NCI-H82 treated with DMSO at 0.1 percent for 48 hours (cell line): ENCODE results near the gene NBR1.
A peak's percentile ranks its signal among the peaks of the same experiment; 100 is the strongest.
"Not testable (repeated sequence)": the region's sequence is repeated elsewhere in the genome, so short reads cannot be mapped to it uniquely, and the experiment has no call there.

Experiments used
- DNase-seq: peaks from one replicate; lab custom pipeline; 2025; ENCODE audit not compliant: unreplicated experiment; lab: John Stamatoyannopoulos, UW

Gene NBR1

DNA sequence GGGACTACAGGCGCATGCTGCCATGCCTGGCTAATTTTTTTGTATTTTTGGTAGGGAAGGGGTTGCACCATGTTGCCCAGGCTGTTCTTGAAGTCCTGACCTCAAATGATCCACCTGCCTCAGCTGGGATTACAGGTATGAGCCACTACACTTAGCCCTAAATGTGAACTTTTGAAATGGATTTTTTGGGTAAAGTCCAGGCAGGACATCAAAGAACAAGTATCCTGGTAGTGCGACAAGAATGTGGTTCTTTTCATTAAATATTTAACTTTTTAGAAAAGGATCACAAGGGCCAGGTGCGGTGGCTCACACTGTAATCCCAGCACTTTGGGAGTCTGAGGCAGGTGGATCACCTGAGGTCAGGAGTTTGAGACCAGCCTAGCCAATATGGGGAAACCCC, 15.3 kb upstream of the NBR1 start:
- no peak for DNase-seq

- not testable (repeated sequence) for DNase-seq
Observed at GRCh38 chr17:43159232-43159631, 11.8 kb upstream of the NBR1 start.

DNA sequence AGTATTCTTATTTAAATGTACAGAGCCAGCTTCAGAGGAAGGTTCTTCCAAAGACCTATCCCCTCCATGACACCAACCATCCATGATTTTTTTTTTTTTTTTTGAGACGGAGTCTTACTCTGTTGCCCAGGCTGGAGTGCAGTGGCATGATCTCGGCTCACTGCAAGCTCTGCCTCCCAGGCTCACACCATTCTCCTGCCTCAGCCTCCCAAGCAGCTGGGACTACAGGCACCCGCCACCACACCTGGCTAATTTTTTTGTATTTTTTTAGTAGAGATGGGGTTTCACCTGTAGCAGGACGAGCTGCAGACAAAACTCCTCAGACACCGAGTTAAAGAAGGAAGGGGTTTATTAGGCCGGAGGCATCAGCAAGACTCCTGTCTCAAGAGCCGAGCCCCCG, 11.1 kb upstream of the NBR1 start:
- not testable (repeated sequence) for DNase-seq

DNA sequence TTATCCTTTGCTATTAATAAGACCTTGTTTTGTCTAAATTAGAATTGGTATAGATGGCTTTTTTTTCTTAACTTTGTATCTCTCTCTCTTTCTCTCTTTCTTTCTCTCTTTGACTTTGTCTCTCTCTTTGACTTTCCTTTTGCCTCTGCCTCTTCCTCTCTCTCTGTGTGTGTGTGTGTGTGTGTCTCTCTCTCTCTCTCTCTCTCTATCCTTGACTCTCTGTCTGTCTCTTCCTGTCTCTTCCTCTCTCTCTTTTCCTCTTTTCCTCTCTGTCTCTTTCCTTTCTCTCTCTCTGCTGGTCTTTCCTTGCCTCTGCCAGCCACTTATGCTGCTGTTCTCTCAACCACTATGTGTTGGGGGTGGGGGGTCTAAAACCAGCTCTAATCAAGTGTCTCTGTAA, 5.0 kb upstream of the NBR1 start:
- not testable (repeated sequence) for DNase-seq

DNA sequence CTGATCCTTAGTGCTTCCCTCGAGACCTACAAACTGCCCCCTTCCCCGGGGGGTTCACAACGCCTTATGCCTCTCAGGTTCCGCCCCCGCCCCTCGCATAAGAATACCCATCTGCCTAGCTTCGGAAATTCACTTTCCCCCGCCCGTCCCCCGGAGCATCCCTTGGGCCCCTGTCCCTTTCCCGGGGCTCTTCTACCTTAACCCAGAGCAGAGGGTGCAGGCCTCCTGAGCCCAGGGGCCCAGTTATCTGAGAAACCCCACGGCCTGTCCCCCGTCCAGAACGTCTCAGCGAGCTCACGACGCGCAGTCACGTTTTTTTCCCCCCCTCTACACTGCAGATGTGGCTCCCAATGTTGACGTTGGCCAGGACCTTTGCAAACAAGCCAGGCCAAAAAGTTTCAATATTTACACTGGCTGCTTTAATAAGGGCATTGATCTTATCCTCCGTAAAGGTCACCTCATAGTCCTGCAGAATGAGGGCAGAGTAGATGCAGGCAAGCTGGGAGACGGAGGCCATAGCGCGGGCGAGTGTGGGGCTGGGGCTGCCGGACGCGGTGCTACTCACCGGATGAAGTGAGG, 1.4 kb upstream of the NBR1 start:
- DNase-seq = peak; percentile 4

DNA sequence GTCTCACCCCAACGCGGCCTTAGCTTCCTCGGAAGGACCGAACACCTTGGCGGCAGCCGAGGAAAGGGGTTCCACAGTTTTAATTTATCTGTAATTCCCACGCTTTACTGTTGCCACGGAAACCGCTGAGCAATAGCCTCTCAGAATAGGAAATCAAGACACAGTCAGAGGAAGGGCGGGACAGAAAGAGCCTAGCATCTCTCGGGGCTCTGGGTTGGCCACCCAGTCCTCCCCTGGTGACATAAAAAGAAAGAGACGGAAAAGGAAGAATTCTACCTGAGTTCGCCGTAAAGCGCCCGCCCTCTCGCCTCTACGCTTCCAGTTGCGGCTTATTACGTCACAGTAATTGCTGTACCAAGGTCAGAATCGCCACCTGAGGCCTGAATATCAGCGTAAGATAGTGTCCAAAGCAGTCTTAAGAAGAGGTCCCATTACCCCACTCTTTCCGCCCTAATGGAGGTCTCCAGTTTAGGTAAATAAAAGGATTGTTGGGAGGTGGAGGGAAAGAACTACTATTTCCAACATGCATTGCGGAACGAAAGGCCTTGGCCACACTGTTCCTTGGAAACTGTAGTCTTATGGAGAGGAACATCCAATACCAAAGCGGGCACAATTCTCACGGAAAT, 761 bp upstream of the NBR1 start:
- peak; percentile 90 for DNase-seq

- DNase-seq = peak; percentile 6
Observed at GRCh38 chr17:43171586-43172487, 823 bp downstream of the NBR1 start.

GRCh38 chr17:43175213-43176118, 4.5 kb downstream of the NBR1 start:
- DNase-seq = no peak

- no peak for DNase-seq
Observed at GRCh38 chr17:43176119-43176570, 5.1 kb downstream of the NBR1 start.

DNA sequence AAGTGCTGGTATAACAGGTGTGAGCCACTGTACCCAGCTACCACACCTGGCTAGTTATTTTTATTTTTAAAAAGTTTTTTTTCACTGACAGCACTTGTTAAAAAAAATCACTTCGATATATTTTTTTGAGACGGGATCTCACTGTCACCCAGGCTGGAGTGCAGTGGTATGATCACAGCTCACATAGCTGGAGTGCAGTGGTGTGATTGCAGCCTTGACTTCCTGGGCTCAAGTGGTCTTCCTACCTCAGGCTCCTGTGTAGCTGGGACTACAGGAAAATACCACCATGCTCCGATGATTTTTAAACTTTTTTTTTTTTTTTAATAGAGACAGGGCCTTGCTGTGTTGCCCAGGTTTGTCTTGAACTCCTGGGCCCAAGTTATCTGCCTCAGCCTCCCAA, 12.9 kb downstream of the NBR1 start:
- DNase-seq = no peak

DNA sequence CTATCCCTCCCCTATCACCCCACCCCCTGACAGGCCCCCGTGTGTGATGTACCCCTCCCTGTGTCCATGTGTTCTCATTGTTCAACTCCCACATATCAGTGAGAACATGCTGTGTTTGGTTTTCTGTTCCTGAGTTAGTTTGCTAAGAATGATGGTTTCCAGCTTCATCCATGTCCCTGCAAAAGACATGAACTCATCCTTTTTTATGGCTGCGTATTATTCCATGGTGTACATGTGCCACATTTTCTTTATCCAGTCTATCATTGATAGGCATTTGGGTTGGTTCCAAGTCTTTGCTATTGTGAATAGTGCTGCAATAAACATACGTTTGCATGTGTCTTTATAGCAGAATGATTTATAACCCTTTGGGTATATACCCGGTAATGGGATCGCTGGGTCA, 15.6 kb downstream of the NBR1 start:
- not testable (repeated sequence) for DNase-seq

DNA sequence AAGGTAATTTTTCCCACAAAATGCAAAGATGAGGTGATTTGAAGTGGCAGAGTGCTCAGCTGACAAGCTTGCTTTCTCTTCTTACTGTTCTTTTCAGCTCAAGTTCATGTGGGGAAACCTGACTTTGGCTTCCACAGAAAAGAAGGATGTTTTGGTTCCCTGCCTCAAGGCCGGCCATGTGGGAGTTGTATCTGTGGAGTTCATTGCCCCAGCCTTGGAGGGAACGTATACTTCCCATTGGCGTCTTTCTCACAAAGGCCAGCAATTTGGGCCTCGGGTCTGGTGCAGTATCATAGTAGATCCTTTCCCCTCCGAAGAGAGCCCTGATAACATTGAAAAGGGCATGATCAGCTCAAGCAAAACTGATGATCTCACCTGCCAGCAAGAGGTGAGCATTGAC, 22.2 kb downstream of the NBR1 start:
- DNase-seq = no peak

- DNase-seq = no peak
Observed at GRCh38 chr17:43199633-43200032, 28.6 kb downstream of the NBR1 start.

DNA sequence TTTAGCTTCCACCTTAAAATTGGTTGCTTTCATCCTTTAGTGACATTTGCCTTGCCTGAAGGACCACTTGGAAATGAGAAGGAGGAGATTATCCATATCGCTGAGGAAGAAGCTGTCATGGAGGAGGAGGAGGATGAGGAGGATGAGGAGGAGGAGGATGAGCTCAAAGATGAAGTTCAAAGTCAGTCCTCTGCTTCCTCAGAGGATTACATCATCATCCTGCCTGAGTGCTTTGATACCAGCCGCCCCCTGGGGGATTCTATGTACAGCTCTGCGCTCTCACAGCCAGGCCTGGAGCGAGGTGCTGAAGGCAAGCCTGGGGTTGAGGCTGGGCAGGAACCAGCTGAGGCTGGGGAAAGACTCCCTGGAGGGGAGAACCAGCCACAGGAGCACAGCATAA, 29.1 kb downstream of the NBR1 start:
- DNase-seq = no peak

- DNase-seq = not testable (repeated sequence)
Observed at GRCh38 chr17:43203013-43203412, 32.0 kb downstream of the NBR1 start.

DNA sequence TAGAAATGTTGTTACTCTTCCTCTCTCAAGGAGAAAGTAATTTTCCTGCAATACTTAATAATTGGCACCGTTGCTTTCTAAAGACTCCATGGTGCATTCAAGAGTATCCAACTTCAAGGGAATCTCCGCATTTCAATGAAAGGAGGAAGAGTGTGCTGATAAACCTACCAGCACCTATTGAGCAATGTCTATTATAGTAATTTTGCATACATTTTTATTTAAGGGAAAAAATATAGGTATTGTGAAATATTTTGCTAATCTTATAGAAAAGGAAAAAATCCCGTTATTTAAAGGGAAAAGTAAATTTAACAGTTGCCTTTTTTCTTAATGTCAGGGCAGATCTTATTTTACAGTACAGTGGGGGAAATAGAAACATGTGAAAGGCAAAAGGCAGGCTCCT, 39.6 kb downstream of the NBR1 start:
- no peak for DNase-seq

DNA sequence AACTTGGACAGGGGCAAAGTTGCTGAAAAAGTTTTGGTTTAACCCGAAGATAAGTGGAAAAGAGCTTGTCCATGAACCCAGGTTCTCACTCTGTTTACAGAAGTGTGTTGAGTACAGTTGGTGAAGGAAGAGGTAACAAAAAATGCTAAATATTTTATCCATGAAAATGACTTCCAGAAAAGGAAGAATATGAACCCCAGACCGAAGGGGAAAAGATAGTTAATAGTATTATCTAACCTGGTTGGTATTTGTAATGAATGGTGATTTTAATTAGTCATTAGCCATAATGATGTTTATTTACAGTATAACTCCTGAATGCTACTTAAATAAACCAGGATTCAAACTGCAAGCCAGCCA, 40.1 kb downstream of the NBR1 start:
- no peak for DNase-seq

DNA sequence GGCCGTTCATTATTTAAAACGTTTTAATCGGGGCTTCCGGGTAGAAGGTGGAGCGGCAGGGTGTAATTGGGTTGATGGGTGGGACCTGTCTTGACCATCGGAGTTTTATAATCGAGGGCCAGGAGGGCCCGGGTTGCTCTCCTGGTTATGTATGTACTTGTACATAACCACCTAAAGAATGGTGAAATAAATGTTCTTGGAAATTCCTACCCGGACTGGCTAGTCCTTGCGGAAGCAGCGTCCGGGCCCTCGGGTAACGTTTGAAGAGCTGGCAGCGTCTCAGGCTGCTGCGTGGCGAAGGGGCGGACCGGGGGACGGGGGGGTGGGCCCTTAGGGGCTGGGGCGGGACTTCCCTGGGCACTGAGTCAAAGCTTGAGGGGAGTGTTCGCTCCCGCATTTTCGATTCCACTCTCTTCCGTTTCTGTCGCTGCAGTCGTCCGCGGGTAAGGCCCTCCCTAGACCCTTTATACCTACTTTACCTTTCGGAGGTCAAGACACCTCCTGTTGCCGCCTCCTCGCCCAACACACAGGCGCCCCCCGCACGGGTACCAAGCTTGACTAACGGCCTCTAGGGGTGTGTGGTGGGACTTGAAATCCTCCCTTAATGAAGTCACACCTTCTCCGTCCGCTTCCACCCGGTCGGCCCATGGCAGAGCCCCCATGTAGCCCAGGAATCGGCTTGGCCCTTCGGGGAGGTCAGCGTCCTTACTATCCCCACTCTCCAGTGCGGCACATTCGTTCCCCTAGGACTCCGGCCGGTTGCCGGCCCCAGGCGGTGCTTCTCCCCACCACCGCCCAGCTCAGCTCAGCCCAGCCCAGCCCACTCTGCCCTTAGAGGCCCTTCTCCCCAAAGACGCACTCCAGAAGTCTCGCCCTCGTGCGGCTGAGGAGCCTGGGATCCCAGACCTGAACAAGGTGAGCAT, 40.7 kb downstream of the NBR1 start, which contains the start of gene TMEM106A:
TSS of gene TMEM106A (plus strand) at position 396 of the 923 bp plus-strand sequence. CDS start 1,167 bp downstream, outside the sequence.
- peak; percentile 39 for DNase-seq

GRCh38 chr17:43212641-43213490, 41.9 kb downstream of the NBR1 start:
- peak; percentile 66 for DNase-seq
